ENCODE data around the gene C11orf68. TPM values are rescaled to one million over a fixed set of nuclear protein-coding genes. Genes with fewer than 3 reads are reported as not detected.

Gene C11orf68
- total and polyA plus RNA-seq, 9 of the 15 experiments (the other 6 are each of a cell fraction or from before 2014, with no cell fraction given), result 3.6 to 35.9 (median 12.8) TPM

GRCh38 chr11:65890324-65891218, 28.3 kb downstream of the C11orf68 start, which contains the start of gene CCDC85B (continued):
- TF ChIP-seq ZNF280A (IDR thresholded peaks at IDR 0.05; ENCODE audit: low read depth, partially characterized antibody) (no peak), FIP1L1 (IDR thresholded peaks at IDR 0.05; ENCODE audit: low read depth, low read length, poor library complexity, severe bottlenecking) (peak; percentile 100), CBX1 (IDR thresholded peaks at IDR 0.05; ENCODE audit: low read depth) (peak; percentile 77), SNAPC5 (CRISPR knock-in tag; IDR thresholded peaks at IDR 0.05) (no peak), ZNF717 (CRISPR knock-in tag; IDR thresholded peaks at IDR 0.05) (no peak), ZNF175 (CRISPR knock-in tag; IDR thresholded peaks at IDR 0.05; ENCODE audit: low read depth) (peak; percentile 46; the same call in 1 of the 2 replicates), ZNF830 (CRISPR knock-in tag; IDR thresholded peaks at IDR 0.05) (no peak), ZNF740 (CRISPR knock-in tag; IDR thresholded peaks at IDR 0.05) (0 out of 2 replicates have a peak, but pooled peaks have one; percentile 39), ZNF740 (tag; IDR thresholded peaks at IDR 0.05) (no peak), RNF2 (IDR thresholded peaks at IDR 0.05) (no peak; the same call in 1 of the 2 replicates), CSDE1 (IDR thresholded peaks at IDR 0.05) (no peak), HNRNPUL1 (IDR thresholded peaks at IDR 0.05; ENCODE audit: low read length) (no peak), FOSL1 (tag; conservative IDR thresholded peaks at IDR 0.05) (no peak), ZSCAN29 (IDR thresholded peaks at IDR 0.05) (no peak), ASH1L (IDR thresholded peaks at IDR 0.05; ENCODE audit: borderline replicate concordance, low read depth, partially characterized antibody) (no peak), ZNF224 (CRISPR knock-in tag; IDR thresholded peaks at IDR 0.05) (no peak), RFX7 (CRISPR knock-in tag; IDR thresholded peaks at IDR 0.05) (no peak), ZNF140 (CRISPR knock-in tag; IDR thresholded peaks at IDR 0.05) (no peak), ZNF324 (CRISPR knock-in tag; IDR thresholded peaks at IDR 0.05) (no peak), CAMTA2 (CRISPR knock-in tag; conservative IDR thresholded peaks at IDR 0.05) (peak; percentile 83; the same call in 1 of the 2 replicates), PYGO2 (tag; IDR thresholded peaks at IDR 0.05) (no peak), CREM (IDR thresholded peaks at IDR 0.05; ENCODE audit: low read depth) (peak; percentile 72), ZNF24 (IDR thresholded peaks at IDR 0.05) (no peak), MXD1 (CRISPR knock-in tag; IDR thresholded peaks at IDR 0.05; ENCODE audit: borderline replicate concordance, poor library complexity, severe bottlenecking) (peak; percentile 55), CTBP1 (IDR thresholded peaks at IDR 0.05; ENCODE audit: borderline replicate concordance) (peak; percentile 92), OTX1 (CRISPR knock-in tag; IDR thresholded peaks at IDR 0.05) (no peak), PTBP1 (IDR thresholded peaks at IDR 0.05; ENCODE audit: low read depth, low read length) (no peak; the same call in 1 of the 2 replicates), TFAM (CRISPR knock-in tag; conservative IDR thresholded peaks at IDR 0.05) (no peak)
